Measurements from ENCODE around the gene GRAP2.
"Not testable (repeated sequence)": the region's sequence is repeated elsewhere in the genome, so short reads cannot be mapped to it uniquely, and the experiment has no call there.

DNA sequence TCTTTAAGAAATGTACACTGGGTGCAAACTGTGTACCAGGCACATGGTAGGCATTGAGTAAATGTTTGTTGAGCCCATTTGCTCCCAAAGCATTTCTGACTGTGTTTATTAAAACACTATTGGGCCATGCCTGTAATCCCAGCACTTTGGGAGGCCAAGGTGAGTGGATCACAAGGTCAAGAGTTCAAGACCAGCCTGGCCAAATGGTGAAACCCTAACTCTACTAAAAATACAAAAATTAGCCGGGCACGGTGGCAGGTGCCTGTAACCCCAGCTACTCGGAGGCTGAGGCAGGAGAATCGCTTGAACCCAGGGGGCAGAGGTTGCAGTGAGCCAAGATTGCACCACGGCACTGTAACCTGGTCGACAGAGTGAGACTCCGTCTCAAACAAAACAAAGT is 92.0 kb downstream of the GRAP2 start:
- TF ChIP-seq, protein P1, sequence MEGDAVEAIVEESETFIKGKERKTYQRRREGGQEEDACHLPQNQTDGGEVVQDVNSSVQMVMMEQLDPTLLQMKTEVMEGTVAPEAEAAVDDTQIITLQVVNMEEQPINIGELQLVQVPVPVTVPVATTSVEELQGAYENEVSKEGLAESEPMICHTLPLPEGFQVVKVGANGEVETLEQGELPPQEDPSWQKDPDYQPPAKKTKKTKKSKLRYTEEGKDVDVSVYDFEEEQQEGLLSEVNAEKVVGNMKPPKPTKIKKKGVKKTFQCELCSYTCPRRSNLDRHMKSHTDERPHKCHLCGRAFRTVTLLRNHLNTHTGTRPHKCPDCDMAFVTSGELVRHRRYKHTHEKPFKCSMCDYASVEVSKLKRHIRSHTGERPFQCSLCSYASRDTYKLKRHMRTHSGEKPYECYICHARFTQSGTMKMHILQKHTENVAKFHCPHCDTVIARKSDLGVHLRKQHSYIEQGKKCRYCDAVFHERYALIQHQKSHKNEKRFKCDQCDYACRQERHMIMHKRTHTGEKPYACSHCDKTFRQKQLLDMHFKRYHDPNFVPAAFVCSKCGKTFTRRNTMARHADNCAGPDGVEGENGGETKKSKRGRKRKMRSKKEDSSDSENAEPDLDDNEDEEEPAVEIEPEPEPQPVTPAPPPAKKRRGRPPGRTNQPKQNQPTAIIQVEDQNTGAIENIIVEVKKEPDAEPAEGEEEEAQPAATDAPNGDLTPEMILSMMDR (IDR thresholded peaks at IDR 0.05), result not testable (repeated sequence)
- not testable (repeated sequence) for TF ChIP-seq POLR2A (IDR thresholded peaks at IDR 0.05)
